Fibroblast of lung (primary cell): Measurements from ENCODE around the gene HRH1.

Source experiments
- EZH2 ChIP-seq: IDR thresholded peaks from 2 replicates; pipeline ENCODE4 v1.5.1; 2012; ENCODE audit warnings: low read length, control low read depth, mild to moderate bottlenecking; ENCODE audit errors: missing control alignments
- TF ChIP-seq, protein P1 (sequence below), 2 donors: IDR thresholded peaks in 1 of 2; conservative IDR thresholded peaks in 1 of 2; 1 replicate in 1 of 2; 2 replicates in 1 of 2; pipeline ENCODE4 v1.5.1; 2011 to 2012; ENCODE audit warnings: low read length in 2 of 2, control low read depth in 1 of 2, inconsistent platforms in 1 of 2, low read depth in 1 of 2, mild to moderate bottlenecking in 1 of 2

DNA sequence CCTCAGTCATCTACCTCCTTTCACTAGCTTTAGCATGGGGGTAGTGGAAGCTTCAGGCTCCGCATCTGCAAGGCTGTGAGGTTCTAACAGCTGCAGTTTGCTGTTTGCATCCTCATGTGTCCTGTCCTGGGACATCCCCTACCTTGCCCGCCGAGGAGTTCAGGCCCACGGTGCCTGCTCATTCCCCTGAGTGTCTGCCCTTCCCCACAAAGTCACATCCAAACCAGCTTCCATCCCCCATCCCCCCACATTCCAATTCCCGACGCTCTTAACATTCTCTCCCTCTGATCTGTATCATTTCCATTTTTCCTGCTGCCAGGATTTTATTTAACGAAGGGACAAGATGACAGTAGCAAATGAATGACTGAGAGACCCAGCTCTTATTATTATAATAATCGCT lies 43.8 kb downstream of the HRH1 start:
- TF ChIP-seq, protein P1, sequence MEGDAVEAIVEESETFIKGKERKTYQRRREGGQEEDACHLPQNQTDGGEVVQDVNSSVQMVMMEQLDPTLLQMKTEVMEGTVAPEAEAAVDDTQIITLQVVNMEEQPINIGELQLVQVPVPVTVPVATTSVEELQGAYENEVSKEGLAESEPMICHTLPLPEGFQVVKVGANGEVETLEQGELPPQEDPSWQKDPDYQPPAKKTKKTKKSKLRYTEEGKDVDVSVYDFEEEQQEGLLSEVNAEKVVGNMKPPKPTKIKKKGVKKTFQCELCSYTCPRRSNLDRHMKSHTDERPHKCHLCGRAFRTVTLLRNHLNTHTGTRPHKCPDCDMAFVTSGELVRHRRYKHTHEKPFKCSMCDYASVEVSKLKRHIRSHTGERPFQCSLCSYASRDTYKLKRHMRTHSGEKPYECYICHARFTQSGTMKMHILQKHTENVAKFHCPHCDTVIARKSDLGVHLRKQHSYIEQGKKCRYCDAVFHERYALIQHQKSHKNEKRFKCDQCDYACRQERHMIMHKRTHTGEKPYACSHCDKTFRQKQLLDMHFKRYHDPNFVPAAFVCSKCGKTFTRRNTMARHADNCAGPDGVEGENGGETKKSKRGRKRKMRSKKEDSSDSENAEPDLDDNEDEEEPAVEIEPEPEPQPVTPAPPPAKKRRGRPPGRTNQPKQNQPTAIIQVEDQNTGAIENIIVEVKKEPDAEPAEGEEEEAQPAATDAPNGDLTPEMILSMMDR (conservative IDR thresholded peaks at IDR 0.05 in 1 of 2, IDR thresholded peaks at IDR 0.05 in 1 of 2; ENCODE audit: low read depth in 1 of 2, low read length in 2 of 2), result no peak
- no peak for TF ChIP-seq EZH2
